Measurements from ENCODE around the gene KCNJ12.

DNA sequence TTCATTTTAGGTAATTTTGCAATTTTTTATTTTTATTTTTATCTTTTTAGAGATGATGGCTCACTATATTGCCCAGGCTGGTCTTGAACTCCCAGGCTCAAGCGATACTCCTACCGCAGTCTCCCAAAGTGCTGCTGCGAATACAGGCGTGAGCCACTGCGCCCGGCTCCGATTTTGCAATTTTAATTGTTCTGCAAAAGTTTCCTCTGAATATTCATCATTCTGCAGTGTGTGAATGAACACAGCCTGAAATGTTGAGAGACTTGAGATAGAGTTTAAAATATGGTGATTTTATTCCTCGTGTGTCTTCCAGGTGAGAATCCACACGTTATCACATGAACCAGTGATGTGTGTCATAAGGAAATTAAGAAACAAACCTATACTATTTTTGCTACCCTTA, 75.8 kb downstream of the KCNJ12 start:
- TF ChIP-seq POLR2A (IDR thresholded peaks at IDR 0.05): no peak
- TF ChIP-seq, protein P1, sequence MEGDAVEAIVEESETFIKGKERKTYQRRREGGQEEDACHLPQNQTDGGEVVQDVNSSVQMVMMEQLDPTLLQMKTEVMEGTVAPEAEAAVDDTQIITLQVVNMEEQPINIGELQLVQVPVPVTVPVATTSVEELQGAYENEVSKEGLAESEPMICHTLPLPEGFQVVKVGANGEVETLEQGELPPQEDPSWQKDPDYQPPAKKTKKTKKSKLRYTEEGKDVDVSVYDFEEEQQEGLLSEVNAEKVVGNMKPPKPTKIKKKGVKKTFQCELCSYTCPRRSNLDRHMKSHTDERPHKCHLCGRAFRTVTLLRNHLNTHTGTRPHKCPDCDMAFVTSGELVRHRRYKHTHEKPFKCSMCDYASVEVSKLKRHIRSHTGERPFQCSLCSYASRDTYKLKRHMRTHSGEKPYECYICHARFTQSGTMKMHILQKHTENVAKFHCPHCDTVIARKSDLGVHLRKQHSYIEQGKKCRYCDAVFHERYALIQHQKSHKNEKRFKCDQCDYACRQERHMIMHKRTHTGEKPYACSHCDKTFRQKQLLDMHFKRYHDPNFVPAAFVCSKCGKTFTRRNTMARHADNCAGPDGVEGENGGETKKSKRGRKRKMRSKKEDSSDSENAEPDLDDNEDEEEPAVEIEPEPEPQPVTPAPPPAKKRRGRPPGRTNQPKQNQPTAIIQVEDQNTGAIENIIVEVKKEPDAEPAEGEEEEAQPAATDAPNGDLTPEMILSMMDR (IDR thresholded peaks at IDR 0.05): no peak

Measured in transverse colon (tissue), 3 donors.